Neural cell (in vitro differentiated cells): Measurements from ENCODE around the gene PPFIA3.

Experiments used
- EP300 ChIP-seq: fragments of 450-650 bp; conservative IDR thresholded peaks from 2 replicates; pipeline ENCODE4 v1.6.1; 2014; ENCODE audit warnings: antibody characterized with exemption, mild to moderate bottlenecking, moderate library complexity; ENCODE audit not compliant: poor library complexity, severe bottlenecking
- EZH2 ChIP-seq: fragments of 200-600, 300-800 bp; shearing (Covaris generic), sonication (generic); IDR thresholded peaks from 2 replicates; pipeline ENCODE4 v1.6.1; 2014; ENCODE audit warnings: antibody characterized with exemption, low read length, borderline replicate concordance, mild to moderate bottlenecking; ENCODE audit not compliant: insufficient read depth, poor library complexity, severe bottlenecking
- MXI1 ChIP-seq: fragments of 450-650 bp; conservative IDR thresholded peaks from 2 replicates; pipeline ENCODE4 v1.6.1; 2014; ENCODE audit warnings: antibody characterized with exemption, mild to moderate bottlenecking; ENCODE audit not compliant: poor library complexity, severe bottlenecking
- POLR2AphosphoS5 ChIP-seq: IDR thresholded peaks from 2 replicates; pipeline ENCODE4 v1.6.1; 2012
- SMC3 ChIP-seq: fragments of 450-650 bp; conservative IDR thresholded peaks from 2 replicates; pipeline ENCODE4 v1.6.1; 2014; ENCODE audit warnings: antibody characterized with exemption, mild to moderate bottlenecking, moderate library complexity; ENCODE audit not compliant: poor library complexity
- TAF1 ChIP-seq: IDR thresholded peaks from 2 replicates; pipeline ENCODE4 v1.6.1; 2012; ENCODE audit warnings: low read depth
- TF ChIP-seq, protein P1 (sequence below): fragments of 450-650 bp; IDR thresholded peaks from 2 replicates; pipeline ENCODE4 v1.5.1; 2014; ENCODE audit warnings: antibody characterized with exemption, mild to moderate bottlenecking, moderate library complexity; ENCODE audit not compliant: poor library complexity, severe bottlenecking
- TF ChIP-seq, protein P2 (sequence below): IDR thresholded peaks from 2 replicates; pipeline ENCODE4 v1.6.1; 2012; ENCODE audit warnings: borderline replicate concordance

DNA sequence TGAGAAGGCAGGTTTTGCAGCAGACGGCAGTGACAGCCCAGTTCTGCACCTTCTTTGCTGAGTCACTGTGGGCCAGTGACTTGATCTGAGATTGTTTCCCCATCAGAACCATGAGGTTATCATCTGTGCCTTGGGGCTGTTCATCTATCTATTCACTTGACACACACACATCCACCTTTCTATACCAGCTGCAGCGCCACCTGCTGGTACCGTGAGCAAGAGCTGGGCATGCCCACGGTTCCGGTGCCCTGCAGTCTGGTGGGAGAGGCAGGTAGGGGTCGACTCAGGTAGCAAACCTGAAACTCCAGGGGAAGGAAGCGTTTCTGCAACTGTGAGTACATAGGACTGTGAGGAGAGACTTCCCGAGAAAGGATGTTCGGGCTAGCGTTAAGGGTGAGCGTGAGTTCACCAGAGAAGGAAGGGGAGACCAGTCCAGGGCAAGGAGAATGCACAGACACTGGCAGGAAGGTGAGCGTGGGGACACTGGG is 12.7 kb upstream of the PPFIA3 start:
- TF ChIP-seq EP300 (no peak), MXI1 (no peak), POLR2AphosphoS5 (no peak), EZH2 (no peak), TAF1 (no peak), SMC3 (peak; percentile 64)
- TF ChIP-seq, protein P1, sequence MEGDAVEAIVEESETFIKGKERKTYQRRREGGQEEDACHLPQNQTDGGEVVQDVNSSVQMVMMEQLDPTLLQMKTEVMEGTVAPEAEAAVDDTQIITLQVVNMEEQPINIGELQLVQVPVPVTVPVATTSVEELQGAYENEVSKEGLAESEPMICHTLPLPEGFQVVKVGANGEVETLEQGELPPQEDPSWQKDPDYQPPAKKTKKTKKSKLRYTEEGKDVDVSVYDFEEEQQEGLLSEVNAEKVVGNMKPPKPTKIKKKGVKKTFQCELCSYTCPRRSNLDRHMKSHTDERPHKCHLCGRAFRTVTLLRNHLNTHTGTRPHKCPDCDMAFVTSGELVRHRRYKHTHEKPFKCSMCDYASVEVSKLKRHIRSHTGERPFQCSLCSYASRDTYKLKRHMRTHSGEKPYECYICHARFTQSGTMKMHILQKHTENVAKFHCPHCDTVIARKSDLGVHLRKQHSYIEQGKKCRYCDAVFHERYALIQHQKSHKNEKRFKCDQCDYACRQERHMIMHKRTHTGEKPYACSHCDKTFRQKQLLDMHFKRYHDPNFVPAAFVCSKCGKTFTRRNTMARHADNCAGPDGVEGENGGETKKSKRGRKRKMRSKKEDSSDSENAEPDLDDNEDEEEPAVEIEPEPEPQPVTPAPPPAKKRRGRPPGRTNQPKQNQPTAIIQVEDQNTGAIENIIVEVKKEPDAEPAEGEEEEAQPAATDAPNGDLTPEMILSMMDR, result peak; percentile 82
- TF ChIP-seq, protein P2, sequence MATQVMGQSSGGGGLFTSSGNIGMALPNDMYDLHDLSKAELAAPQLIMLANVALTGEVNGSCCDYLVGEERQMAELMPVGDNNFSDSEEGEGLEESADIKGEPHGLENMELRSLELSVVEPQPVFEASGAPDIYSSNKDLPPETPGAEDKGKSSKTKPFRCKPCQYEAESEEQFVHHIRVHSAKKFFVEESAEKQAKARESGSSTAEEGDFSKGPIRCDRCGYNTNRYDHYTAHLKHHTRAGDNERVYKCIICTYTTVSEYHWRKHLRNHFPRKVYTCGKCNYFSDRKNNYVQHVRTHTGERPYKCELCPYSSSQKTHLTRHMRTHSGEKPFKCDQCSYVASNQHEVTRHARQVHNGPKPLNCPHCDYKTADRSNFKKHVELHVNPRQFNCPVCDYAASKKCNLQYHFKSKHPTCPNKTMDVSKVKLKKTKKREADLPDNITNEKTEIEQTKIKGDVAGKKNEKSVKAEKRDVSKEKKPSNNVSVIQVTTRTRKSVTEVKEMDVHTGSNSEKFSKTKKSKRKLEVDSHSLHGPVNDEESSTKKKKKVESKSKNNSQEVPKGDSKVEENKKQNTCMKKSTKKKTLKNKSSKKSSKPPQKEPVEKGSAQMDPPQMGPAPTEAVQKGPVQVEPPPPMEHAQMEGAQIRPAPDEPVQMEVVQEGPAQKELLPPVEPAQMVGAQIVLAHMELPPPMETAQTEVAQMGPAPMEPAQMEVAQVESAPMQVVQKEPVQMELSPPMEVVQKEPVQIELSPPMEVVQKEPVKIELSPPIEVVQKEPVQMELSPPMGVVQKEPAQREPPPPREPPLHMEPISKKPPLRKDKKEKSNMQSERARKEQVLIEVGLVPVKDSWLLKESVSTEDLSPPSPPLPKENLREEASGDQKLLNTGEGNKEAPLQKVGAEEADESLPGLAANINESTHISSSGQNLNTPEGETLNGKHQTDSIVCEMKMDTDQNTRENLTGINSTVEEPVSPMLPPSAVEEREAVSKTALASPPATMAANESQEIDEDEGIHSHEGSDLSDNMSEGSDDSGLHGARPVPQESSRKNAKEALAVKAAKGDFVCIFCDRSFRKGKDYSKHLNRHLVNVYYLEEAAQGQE, result no peak
